EH (cell line): ENCODE data around the gene ANAPC2.
A peak's percentile ranks its signal among the peaks of the same experiment; 100 is the strongest.

Experiments used
- DNase-seq: peaks from one replicate; pipeline ENCODE4 v3.0.0-alpha.2; 2015; ENCODE audit warnings: low read depth

Gene ANAPC2

DNA sequence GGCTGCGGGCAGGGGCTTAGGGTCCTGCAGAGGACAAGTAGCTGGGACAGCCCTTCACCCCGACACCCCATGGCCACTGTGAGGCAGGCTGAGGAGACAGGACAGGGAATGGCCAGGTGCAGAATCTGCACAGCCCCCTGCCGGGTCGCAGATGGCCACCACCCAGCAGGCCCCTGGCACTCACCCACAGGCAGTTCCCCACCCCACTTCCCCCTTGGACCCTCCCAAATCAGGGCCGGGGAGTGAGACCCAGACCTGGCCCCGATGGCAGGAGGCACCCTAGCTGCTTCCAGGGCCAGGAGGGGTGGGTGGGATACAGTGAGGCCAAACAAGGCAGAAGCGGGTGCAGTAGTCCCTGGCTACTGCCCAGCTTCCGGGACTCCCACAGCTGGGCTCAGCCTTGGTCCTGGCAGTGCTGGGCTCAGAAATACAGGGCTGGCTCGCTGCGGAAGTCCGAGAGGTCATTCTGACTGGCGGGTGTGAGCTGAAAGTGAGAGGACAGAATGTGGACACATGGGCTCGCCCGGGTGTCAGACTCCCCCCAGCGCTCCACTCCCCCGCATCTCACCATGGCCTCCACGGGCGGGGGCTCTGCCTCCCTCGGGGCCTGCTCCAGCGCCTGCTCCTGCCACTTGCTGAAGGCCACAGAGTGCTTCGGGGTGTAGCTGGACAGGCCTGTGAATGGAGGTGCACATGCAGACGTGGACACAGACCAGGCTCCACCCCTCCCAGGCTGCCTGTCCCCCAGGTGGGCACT, 3.5 kb upstream of the ANAPC2 start:
- DNase-seq = no peak

DNA sequence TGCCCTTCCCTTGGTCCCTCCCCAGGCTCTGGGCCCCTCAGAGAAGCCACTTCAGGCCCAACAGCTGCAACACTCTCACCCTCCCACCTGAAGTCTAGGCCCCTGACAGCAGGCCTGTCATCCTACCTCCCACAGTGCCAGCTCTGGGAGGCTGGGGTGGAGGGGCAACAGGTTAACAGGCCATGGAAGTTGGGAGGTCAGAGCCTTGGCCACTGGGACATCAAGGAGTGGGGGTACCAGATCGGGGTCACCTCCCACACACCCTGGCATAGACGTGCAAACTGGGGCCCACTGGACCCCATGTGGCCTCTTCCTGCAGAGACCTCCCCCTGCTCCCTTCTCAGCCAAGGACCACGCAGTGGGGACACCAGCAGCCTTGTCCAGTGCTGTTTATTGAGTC, 2.9 kb upstream of the ANAPC2 start:
- no peak for DNase-seq

DNA sequence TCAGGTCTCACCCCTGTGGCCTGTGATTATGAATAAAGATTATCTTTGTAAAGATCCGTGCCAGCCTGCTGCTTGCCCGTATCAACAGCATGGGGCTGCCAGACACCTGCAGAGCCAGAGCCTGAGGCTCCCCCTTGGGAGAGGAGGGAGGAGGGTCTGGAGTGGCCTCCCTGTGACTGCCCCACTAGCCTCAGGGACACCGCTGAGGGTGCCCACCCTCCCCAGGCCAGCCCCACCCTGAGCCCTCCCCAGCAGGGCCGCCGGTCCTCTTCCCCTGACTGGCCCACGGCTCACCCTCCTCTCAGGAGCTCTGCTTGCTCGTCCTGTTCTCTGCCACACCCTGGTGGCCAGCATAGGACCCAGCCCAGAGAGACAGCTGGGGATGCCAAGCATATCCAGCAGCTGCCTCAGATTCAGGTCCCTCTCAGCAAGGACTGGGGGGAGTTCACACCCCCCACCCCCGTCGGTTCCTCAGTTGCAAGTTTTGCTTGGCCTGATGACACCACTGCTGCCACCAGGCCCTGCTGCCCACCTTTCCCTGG, 2.0 kb upstream of the ANAPC2 start:
- no peak for DNase-seq

DNA sequence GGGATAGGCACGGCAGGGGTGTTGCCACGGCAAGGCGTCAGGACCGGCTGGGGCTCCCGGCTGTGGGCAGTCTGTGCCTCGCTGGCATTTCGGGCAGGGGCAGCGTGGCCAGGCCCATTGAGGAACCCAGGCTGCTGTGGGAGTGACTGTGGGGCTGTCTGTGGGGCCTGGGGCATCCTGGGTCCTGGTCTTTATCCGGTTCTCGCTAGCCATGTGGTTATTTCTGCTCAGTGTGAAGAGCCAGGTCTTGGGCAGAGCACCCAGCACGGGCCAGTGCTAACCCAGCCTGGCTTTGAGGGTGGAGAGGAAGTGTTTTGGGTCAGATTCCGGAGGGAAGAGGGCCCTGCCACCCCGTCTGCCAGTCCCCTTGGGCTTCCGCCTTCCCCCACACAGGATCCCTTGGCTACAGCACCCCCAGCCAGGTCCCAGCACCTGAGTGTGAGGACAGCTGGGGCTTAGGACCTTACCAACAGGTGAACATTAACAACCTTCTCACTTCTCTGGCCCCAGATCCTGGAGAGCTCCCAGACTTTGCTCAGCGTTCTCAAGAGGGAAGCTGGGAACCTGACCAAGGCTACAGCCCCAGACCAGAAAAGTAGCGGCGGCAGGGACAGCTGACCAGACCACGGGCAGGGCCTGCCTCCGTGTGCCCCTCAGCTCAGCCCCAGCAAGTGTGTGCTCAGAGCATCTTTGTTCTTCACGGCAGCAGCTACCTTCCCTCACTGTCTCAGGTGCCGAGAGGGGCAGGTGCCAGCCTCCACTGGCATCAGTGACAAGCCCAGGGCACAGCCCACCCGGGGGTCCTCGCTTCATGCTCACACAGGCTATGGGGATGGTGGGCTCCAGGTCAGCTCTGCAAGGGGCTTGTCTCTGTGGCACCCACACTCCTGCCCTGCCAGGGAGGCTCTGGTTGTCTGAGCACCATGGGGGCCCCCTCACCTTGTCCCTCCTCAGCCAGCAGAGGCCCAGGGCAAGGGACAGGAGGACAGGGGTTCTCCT, 1.2 kb upstream of the ANAPC2 start:
- DNase-seq = no peak

DNA sequence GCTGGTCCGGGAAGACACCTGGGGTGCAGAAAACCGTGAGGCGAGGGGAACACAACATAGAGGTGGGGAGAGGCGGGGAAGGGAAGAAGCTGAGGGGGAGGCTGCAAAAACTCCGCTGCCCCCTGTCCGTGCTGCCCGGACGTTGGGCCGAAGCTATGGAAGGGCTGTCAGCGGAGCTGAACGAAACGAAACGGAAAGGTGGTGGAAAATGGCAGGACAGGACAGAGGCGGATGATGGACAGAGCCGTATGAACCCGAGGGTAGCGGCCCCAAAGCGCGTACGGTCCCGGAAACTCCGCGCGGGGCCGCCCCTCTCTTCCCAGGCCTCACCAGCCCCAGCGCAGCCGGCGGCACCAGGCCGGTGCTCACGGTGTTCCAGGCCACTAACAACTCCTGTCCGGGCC, 272 bp downstream of the ANAPC2 start:
- DNase-seq = no peak

DNA sequence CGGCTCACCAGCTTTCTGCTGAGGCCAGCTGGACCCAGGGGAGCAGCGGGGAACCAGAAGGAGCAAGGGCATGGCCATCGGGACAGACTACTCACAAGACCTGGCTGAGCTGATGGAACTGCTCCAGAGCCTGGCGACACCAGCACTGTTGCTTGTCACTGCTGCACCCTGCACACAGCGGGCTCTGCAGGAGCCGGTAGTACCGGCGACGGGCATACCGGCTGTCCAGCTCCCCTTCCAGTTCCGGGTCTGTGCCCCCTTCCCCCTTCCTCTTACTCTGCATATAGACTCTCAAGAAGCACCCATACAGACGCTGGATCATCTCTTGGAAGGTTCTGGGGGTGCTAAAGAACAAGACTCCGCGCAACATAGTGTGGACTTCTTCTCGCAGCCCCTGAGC, 974 bp downstream of the ANAPC2 start:
- DNase-seq = no peak

DNA sequence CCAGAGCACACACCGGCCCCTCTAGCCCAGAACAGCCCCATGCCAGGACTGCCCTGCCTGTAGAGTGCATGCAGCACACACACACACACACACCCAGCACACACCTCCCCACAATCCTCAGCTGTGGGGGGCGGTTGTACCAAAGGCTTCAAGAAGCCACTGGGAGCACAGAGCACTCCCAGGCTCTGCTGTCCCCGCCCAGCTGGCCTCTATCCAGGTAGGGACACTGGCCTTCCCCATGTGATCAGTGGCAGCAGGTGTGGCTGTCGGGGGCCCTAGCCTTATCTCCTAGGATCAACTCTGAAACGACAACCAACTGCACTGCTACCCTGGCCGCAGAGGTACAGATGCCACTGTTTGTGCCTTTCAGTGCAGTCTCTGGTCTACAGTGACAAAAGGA, 2.0 kb downstream of the ANAPC2 start:
- no peak for DNase-seq

DNA sequence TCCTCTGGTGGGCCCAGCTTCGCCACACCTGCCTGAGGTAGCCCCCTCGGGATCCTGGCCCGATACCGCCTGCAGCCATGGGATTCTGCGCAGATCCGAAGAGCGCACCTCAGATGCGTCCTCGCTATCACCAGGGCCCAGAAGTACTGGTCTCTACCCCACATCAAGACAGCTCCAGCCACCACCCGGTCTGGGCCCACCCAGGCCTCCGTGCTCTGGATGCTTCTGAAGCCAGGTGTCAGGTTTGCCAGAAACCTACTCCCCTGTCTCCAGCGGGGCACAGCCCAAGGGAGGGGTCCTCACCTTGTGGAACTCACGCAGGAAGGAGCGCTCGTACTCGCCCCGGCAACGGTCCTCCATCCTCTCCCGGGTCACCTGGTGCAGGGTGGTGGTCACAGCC, 2.4 kb downstream of the ANAPC2 start:
- no peak for DNase-seq

DNA sequence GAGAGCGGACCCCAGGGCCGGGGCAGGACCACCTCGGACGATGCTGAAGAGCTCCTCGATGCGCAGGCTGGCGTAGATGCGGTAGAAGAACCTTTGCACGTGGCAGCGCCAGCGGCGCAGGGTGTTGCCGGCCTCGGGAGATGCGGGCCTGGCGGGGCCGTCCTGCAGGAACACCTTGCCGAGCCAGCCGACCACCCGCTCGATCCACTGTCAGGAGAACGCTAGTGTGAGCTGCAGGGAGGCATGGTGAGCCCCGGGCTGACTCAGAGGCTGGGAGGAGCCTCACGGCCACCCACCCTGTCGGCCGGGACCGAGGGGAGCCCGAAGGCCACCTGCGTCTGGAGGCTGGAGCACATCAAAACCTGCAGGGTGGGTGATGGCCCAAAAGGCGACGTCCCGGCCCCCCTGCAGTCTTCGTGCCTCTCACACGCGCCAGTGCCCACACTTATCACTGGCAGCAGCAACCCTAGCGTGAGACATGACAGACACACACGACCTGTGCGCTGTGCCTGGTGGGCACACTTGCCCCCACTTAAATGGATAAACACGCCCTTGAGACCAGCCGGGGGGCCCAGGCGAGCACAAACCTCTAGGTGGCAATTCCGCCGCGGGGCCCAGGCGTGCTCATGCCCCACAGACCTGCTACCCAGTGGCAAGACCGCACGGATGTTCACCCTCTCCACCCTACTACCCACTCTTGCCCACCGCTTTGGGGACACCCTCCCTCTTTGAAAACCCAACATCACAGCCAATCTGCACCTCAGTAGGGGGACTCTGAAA, 3.3 kb downstream of the ANAPC2 start:
- no peak for DNase-seq

DNA sequence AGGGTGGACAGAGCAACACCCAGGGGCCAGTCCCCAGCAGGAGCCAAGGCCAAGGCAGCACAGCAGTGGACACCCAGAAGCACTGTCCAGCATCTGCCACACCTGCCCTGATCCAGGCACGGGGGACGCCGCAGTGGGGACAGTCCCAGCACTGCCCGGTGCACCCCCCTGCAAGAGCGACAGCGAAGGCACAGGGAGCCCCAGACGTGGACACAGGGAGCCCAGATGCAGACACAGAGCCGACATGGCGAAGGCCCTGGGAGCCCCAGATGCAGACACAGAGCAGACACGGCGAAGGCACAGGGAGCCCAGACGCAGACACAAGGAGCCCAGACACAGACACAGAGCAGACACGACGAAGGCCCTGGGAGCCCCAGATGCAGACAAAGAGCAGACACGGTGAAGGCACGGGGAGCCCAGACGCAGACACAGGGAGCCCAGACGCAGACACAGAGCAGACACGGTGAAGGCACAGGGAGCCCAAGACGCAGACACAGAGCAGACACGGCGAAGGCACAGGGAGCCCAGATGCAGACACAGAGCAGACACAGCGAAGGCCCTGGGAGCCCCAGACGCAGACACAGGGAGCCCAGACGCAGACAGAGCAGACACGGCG, 4.3 kb downstream of the ANAPC2 start:
- no peak for DNase-seq

DNA sequence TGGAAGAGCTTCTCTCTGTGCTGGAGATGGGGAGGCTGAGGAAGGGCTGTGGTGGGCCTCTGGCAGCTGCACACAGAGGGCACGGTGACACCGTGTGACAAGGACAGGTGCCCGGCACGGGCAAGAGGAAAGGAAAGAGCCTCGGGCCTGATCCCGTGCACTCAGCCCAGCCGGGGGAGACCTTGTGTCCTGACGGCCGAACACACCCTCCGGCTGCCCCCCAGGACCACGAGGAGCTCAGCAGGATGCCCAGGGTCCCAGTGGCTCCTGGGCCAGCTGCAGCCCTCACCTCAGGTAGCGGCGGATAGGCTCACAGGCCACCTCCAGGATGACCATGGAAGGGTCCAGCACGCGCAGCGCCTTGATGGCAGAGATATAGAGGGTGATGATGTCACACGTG, 5.5 kb downstream of the ANAPC2 start:
- no peak for DNase-seq

DNA sequence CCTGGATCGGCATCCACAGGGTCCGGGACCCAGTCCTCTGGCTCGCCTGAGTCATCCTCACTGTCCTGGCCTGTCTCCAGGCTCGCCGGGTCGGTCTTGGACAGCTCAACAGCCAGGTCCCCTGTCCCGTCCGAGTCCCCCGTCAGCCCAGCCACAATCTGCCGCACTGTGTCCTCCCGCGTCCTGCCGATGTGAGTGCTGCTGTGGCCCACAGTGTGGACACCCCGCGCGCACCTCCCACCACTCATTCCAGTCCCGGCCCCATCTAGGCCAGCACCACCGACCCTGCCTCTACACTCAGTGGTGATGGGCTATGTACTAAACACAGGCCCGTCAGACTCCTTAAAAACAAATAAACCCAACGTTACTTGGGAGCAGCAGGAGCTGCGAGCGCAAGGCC, 6.7 kb downstream of the ANAPC2 start:
- no peak for DNase-seq

DNA sequence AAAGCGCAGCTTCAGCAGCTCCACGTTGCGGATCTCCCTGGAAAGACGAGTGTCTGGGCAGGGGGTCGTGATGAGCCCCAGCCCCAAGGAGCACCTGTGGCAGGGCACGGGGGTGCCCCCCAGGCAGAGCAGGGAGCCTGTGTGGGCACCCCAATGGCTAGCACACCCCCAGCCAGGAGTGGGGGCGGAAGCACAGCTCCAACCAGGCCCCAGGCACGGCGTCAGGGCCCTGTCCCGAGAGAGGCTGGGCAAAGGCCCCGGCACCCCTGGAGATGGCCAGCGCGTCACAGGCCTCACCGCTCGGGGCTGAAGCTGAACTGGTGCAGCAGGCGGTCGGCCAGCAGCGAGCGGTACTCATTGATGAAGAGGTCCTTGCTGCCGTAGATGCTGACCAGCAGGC, 7.9 kb downstream of the ANAPC2 start:
- no peak for DNase-seq

DNA sequence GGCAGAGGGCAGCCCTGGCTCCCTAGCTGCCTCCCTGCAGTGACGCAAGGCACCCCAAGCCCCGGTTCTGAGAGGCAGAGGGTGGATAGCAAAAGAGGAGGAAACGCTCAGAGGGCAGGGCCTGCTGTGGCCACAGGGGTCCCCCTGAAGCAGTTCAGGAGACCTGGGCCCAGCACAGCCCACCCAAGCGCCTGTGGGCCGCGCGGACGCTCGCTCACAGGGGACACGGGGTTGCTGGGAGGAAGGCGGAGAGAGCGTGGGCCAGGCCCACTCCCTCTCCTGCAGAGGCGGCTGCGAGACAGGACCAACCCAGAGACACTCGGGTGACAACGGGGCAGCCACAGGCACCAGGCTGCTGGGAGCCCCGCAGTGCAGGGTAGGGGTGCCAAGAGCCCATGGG, 8.6 kb downstream of the ANAPC2 start:
- DNase-seq = no peak

DNA sequence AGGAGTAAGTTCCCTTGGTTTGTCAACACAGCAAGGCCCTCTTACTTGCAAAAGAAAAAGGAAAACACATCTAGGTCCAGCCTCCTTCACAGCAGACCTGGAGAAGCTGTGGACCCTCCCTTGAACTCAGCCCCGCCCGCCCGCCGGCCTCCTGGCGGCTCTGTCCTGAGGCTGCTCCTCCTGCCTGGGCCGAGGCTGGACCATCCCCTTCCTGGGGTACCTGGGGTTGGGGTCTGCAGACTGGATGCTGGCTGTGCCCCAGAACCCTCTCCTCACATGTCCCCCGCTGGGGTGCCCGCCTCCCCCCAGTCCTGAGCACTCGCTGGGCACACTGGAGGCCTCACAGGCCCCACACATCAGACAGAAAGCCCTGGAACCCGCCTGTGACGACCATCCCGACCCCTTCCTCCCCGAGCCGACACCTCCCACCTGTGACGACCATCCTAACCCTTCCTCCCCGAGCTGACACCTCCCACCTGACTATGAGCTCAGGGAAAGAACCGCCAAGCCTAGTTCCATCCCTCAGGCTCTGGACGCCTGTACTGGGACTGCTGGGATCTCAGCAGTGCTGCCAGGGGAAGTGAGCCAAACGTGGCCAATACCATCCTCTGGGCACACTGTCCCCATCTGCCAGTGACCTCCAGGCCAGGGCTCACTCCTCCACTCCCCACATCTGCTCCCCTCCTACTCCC, 9.3 kb downstream of the ANAPC2 start:
- no peak for DNase-seq

DNA sequence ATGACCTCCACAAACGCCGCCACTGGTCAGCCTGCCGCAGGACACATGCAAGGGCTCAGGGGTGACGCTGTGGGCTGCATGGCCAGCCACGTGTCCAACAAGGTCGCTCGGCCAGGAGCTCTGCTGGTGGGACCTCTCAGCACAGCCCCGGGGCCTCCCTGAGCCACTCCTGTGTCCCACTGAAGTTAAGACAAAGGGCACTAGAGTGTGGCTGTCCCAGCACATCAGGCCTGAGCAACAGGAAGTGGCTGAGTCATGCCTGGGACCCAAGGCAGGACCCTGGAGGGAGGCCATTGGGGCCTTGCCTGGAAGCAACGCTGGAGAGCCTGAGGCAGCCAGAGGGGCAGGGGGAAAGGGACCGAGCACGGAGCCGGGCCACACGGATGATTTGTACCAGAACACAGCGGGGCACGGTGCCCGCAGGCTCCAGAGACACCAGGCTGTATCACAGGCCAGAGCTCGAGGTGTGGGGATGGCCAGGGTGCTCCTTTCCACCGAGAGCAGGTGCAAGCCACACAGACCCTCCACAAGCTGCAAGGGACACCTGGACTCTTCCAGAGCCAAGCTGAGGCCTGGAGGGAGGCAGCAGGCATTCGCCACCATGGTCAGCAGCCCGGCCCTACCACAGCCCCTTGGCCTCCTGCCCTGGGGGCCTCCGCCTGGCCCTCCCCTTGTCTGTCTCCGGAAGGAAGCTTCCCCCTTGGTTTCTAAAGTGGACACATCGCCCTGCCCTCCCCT, 10.0 kb downstream of the ANAPC2 start:
- DNase-seq = peak; percentile 47

DNA sequence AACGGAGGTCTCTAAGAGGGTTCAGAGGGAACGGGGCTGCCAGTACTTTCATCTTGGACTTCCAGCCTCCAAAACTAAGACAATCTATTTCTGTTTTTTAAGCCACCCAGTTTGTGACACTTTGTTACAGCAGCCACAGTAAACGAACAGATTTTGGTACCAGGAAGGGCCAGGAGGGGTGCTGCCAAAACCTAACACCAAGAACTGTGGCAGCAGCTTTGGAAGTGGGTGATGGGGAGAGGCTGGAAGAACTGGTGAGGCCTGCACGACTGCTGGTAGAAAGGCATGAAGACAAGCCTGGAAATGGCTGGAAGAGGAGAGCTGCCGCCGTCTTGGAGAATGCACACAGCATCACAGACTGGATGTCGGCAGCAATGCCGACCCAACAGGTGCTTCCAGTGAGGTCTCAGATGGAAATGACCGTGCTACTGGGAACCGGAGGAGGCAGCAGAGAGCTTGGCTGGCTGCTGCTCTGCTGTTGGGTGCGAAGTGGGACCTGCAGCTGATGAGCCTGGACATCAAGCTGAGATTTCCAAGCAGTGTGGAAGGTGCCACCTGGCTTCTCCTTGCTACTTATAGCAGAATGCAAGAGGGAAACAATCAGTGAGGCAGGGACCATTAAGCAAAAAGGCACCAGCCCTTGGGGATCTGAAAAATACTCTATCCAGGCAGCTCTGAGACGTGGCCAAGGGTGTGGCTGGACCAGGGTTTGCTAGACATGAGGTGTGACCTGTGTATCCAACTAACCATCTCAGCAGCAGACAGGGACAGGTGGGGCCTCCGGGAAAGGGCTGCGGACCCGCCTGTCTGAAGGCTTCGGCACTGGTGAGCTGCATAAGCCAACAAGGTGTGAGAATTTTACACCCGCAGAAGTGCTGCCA, 11.8 kb downstream of the ANAPC2 start:
- DNase-seq = no peak

DNA sequence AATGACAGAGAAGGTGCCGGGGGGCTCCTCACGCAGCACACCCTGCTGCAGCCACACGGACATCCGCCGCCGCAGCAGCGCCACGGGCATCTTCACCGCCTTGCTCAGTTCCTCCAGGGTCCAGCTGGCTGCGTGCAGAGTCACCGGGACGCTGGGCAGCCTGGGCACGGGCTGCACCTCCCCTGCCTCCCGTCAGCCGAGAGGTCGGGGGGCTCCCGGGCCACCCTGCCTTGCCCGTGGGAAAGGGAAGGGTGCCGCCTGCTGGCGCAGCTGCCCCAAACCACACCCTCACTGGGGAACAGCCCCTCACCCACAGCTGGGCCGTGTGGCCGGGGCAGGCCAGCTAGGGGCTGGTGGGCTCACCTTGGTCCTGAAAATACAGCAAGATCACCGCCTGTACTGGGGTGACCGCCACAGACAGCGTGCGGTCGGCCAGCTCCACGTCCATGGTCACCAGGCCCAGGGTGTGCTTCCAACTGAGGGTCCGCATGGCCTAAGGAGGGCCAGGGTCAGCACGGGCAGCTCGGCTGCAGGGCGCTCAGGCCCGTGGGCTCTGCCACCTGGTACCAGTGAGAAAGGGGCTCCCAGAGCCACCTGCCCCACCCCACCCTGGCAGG, 12.9 kb downstream of the ANAPC2 start:
- no peak for DNase-seq

DNA sequence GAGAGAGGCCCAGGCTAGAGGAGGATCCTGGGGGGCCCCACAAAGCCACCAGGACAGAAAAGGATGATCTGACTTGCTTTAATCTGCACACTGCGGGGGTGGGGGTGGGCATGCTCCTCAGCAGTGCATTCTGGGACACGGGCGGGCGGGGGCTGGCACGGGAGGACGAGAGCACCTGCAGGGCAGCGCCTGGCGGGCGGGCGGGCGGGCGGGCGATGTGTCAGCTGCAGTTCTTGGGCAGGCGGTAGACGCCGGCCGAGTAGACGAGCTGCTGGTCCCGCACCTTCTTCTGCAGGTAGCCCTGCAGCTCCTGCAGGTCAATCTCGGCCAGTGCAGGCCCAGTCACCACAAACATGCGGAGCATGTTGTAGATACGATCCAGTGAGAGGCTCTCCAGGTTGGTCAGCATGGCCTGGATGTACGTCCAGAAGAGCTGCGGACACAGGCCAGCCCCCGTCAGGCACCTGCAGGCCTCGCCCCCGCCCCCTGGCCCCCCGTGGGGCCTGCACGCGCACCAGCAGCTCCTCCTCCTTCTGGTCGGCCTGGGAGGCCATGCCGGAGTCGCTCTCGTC, 13.6 kb downstream of the ANAPC2 start:
- no peak for DNase-seq
